Neutrophil (primary cell): ENCODE data around the gene LRRC25.

Experiments
- H3K27ac ChIP-seq: fragments of 200-600 bp; sonication (generic); 2 replicates; pipeline ENCODE4 v1.5.1; 2016; ENCODE audit warnings: mild to moderate bottlenecking, moderate library complexity
- H3K27me3 ChIP-seq: fragments of 200-600 bp; sonication (generic); 2 replicates; pipeline ENCODE4 v1.6.0; 2016; ENCODE audit warnings: mild to moderate bottlenecking
- H3K36me3 ChIP-seq: fragments of 200-600 bp; sonication (generic); 2 replicates; pipeline ENCODE4 v1.5.1; 2017
- H3K4me1 ChIP-seq, 2 experiments: fragments of 200-600 bp in 1 of 2; sonication (generic) in 1 of 2; 1 replicate in 1 of 2; 2 replicates in 1 of 2; pipeline versions ENCODE4 v1.5.1 to v1.6.1; 2013 to 2016; ENCODE audit warnings: low read depth in 1 of 2, low read length in 1 of 2, mild to moderate bottlenecking in 1 of 2, moderate library complexity in 1 of 2; ENCODE audit not compliant: control insufficient read depth in 1 of 2, insufficient read depth in 1 of 2
- H3K4me3 ChIP-seq, 2 experiments: fragments of 200-600 bp in 1 of 2; sonication (generic) in 1 of 2; 1 replicate in 1 of 2; 2 replicates in 1 of 2; pipeline ENCODE4 v1.5.1; 2013 to 2016; ENCODE audit warnings: low read depth in 1 of 2, low read length in 1 of 2, mild to moderate bottlenecking in 1 of 2, moderate library complexity in 1 of 2
- H3K9me3 ChIP-seq: fragments of 200-600 bp; sonication (generic); 2 replicates; pipeline ENCODE4 v1.5.1; 2016
- CTCF ChIP-seq: fragments of 200-600 bp; sonication (generic); IDR thresholded peaks from 2 replicates; pipeline ENCODE4 v1.5.1; 2016; ENCODE audit warnings: antibody characterized with exemption

The LRRC25 gene

GRCh38 chr19:18443831-18444230 lies 46.4 kb upstream of the LRRC25 start:
- no peak for TF ChIP-seq CTCF

GRCh38 chr19:18443406-18443805 lies 46.0 kb upstream of the LRRC25 start:
- no peak overlapping the region for H3K27ac ChIP-seq
- H3K27me3 ChIP-seq, result peaks cover 20% of the 10 kb centered on the region
- no peak overlapping the region for H3K4me3 ChIP-seq
- TF ChIP-seq CTCF, result no peak
- H3K9me3 ChIP-seq, result no peaks in the 10 kb centered on the region
- H3K4me1 ChIP-seq, result peaks cover under 1 to 1% of the 10 kb centered on the region in 2 experiments
- H3K36me3 ChIP-seq, result peaks cover 70% of the 10 kb centered on the region

More at GRCh38 chr19:18443831-18444230, 46.4 kb upstream of the LRRC25 start:
- Histone ChIP-seq H3K36me3 (peaks cover 74% of the 10 kb centered on the region), H3K4me1 (no peaks in the 10 kb centered on the region), H3K4me3 (no peak overlapping the region), H3K9me3 (no peaks in the 10 kb centered on the region), H3K27ac (no peak overlapping the region), H3K27me3 (peaks cover 16% of the 10 kb centered on the region)

DNA sequence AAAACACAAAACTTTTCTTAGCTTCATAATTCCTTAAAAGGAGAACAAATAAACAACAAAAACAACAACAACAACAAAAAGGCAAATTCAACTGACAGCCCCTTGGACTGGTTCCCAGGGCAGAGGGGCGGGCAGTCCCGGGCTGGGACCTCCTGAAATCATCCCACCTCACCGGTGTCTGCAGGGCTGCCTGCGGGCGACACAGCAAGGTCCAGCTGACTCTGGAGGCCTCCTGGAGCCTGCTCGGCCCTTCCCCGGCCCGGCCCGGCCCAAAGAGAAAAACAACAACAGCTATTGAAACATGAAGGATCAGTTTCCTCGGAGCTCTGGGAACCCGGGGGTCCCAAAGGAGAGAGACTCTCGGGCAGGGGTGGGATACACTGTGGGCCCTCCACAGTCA lies 45.5 kb upstream of the LRRC25 start:
- peaks cover 66% of the 10 kb centered on the region for H3K36me3 ChIP-seq

DNA sequence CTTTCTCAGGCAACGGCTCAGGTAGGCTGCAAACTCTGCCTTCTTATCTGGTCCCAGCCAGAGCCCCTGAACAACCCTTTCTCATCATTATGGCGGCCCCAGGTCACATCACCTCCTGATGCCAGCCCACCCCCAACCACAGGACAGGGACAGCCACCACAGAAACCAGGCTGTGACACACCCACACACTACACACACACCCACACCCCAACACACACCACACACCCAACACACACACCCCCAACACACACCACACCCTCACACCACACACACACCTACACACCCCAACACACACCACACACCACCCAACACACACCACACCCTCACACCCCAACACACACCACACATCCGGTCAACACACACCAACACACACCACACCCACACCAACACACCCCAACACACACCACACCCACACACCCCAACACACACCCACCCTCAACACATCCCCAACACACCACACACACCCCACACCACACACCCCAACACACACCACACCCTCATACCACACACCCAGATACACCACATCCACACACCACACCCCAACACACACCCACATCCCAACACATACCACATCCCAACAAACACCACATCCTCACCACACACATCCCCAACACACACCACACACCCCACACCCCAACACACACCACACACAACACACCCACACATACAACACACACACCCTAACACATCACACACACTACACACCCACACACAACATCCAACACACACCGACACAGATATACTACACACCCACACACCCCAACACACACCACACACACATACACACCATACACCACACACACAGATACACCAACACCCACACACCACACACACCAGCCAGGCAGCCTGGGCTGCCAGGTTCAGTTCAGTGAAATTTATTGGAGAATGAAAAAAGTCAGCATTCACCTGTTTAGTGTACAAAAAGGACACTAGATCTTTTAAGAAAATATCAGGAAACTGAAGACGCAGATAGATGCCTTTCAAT lies 44.7 kb upstream of the LRRC25 start:
- TF ChIP-seq CTCF, result no peak
- Histone ChIP-seq H3K27me3 (peaks cover 33% of the 10 kb centered on the region), H3K9me3 (no peaks in the 10 kb centered on the region), H3K36me3 (peaks cover 58% of the 10 kb centered on the region), H3K4me1 (peaks cover 8 to 14% of the 10 kb centered on the region in 2 experiments), H3K27ac (peak overlapping the region; percentile 38), H3K4me3 (no peak overlapping the region)

More for the DNA sequence above, 45.5 kb upstream of the LRRC25 start:
- peaks cover 3 to 6% of the 10 kb centered on the region in 2 experiments for H3K4me1 ChIP-seq
- H3K27me3 ChIP-seq, result peaks cover 25% of the 10 kb centered on the region
- no peak for TF ChIP-seq CTCF
- H3K27ac ChIP-seq, result no peak overlapping the region
- no peaks in the 10 kb centered on the region for H3K9me3 ChIP-seq
- no peak overlapping the region for H3K4me3 ChIP-seq

GRCh38 chr19:18440936-18441803 lies 43.7 kb upstream of the LRRC25 start:
- Histone ChIP-seq H3K9me3 (no peaks in the 10 kb centered on the region), H3K4me1 (peaks cover 13 to 22% of the 10 kb centered on the region in 2 experiments), H3K36me3 (peaks cover 49% of the 10 kb centered on the region), H3K4me3 (no peak overlapping the region), H3K27ac (peak overlapping the region; percentile 38), H3K27me3 (peaks cover 42% of the 10 kb centered on the region)
- no peak for TF ChIP-seq CTCF
